Keratinocyte (primary cell): ENCODE data around the gene ZSCAN32.

Experiments used
- EZH2 ChIP-seq: IDR thresholded peaks from one replicate; pipeline ENCODE4 v1.6.1; 2012; ENCODE audit warnings: inconsistent platforms, mild to moderate bottlenecking, low read length, moderate library complexity
- TF ChIP-seq, protein P1 (sequence below), 3 experiments: IDR thresholded peaks in 1 of 3; conservative IDR thresholded peaks in 1 of 3; optimal IDR thresholded peaks in 1 of 3; 2 replicates in 2 of 3; 3 replicates in 1 of 3; pipeline versions ENCODE3 to v1.5.1; 2011; ENCODE audit warnings: low read length in 3 of 3, mild to moderate bottlenecking in 3 of 3, moderate library complexity in 2 of 3, control low read depth in 1 of 3, inconsistent platforms in 1 of 3; ENCODE audit not compliant: insufficient read depth in 2 of 3; ENCODE audit errors: extremely low read depth in 1 of 3

DNA sequence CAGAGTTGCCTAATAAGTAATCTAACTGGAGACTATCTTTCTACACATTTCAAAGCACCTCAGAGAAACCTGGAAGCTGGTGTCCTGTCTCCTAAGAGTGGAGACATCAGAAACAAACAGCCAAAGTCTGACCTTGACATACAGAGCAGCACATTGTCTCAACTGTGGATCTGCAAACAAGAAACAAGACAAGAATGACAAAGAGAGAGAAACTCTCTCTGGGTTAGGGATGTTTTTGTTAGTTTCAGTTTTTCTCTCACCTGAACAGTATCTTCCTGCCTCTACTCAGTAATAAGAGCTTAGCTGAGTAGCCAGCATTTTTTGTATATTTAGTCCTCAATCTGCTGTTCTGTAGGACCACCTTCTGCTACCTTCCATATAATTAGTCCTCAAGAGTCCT lies 33.6 kb upstream of the ZSCAN32 start:
- TF ChIP-seq, protein P1, sequence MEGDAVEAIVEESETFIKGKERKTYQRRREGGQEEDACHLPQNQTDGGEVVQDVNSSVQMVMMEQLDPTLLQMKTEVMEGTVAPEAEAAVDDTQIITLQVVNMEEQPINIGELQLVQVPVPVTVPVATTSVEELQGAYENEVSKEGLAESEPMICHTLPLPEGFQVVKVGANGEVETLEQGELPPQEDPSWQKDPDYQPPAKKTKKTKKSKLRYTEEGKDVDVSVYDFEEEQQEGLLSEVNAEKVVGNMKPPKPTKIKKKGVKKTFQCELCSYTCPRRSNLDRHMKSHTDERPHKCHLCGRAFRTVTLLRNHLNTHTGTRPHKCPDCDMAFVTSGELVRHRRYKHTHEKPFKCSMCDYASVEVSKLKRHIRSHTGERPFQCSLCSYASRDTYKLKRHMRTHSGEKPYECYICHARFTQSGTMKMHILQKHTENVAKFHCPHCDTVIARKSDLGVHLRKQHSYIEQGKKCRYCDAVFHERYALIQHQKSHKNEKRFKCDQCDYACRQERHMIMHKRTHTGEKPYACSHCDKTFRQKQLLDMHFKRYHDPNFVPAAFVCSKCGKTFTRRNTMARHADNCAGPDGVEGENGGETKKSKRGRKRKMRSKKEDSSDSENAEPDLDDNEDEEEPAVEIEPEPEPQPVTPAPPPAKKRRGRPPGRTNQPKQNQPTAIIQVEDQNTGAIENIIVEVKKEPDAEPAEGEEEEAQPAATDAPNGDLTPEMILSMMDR (optimal IDR thresholded peaks at IDR 0.05 in 1 of 3, IDR thresholded peaks at IDR 0.05 in 1 of 3, conservative IDR thresholded peaks at IDR 0.05 in 1 of 3; ENCODE audit: extremely low read depth in 1 of 3, insufficient read depth in 2 of 3, low read length in 3 of 3): no peak
- TF ChIP-seq EZH2: no peak
